ENCODE measurements around the gene PDE4D. TPM values are rescaled to one million over a fixed set of nuclear protein-coding genes. Genes with fewer than 3 reads are reported as not detected.

The PDE4D gene
- total RNA-seq, 1 donor from 2014 or later, result 7.6 TPM

DNA sequence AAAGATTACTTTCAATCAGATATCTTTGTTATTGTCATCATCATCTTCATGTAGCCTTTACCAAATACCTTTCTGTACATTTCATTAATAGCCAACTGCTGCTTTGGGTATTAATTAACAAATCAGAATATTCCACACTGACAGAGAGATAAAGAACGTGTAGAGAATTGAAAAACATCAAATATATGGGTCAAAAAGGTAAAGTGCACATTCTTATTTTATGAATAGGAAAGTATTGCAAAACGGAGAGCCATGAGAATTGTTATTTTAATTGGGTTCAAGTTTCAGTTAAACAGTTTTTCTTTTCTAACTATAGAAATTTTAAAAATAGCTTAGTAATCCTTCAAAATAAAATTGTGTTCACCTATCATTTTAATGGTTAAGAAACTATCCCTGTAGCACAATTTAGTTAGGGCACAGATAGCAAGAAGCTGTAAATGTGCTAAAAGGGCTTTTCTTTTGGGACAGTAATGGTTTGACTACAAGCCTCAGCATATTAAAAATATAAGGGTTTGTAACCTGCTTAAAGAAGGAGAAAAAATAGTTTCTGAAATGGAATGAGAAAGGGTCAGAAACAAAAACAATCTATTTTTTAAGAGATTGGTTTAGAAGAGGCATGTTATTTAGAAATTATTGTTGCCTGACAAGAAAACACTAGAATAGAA, 62.9 kb downstream of the PDE4D start:
- H3K4me1 Mint-ChIP-seq (ENCODE audit: low read depth), result peaks cover 15% of the 10 kb centered on the region
- TF ChIP-seq, protein P1, sequence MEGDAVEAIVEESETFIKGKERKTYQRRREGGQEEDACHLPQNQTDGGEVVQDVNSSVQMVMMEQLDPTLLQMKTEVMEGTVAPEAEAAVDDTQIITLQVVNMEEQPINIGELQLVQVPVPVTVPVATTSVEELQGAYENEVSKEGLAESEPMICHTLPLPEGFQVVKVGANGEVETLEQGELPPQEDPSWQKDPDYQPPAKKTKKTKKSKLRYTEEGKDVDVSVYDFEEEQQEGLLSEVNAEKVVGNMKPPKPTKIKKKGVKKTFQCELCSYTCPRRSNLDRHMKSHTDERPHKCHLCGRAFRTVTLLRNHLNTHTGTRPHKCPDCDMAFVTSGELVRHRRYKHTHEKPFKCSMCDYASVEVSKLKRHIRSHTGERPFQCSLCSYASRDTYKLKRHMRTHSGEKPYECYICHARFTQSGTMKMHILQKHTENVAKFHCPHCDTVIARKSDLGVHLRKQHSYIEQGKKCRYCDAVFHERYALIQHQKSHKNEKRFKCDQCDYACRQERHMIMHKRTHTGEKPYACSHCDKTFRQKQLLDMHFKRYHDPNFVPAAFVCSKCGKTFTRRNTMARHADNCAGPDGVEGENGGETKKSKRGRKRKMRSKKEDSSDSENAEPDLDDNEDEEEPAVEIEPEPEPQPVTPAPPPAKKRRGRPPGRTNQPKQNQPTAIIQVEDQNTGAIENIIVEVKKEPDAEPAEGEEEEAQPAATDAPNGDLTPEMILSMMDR (IDR thresholded peaks at IDR 0.05; ENCODE audit: unreplicated experiment), result no peak
- no peaks in the 10 kb centered on the region for H3K27me3 Mint-ChIP-seq
- no peak for DNase-seq (ENCODE audit: low spot score, unreplicated experiment)
- no peak overlapping the region for H3K4me3 Mint-ChIP-seq (ENCODE audit: low read depth)
- H3K36me3 Mint-ChIP-seq (ENCODE audit: insufficient read depth), result no peaks in the 10 kb centered on the region
- no peaks in the 10 kb centered on the region for H3K9me3 Mint-ChIP-seq (ENCODE audit: low read depth)
- H3K27ac Mint-ChIP-seq, result no peak overlapping the region

DNA sequence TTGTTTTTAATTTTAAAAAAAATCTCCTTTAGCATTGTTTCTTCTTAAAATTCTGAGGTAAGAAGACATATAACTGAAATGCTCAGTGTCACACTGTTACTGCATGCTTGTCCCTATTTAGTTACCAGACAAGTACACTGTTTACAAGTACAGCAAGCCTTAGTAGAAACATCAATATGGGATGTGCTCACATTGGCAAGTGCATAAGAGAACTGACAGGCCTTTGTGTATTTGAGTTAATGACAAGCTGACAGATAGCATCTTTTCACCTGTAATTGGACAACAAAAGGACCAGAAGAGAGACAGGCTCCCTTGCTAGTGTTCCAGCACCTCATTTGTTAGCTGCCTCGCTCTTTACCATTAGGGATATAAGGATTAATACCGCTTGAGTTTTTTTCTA, 63.6 kb downstream of the PDE4D start:
- Mint-ChIP-seq H3K36me3 (ENCODE audit: insufficient read depth) (no peaks in the 10 kb centered on the region), H3K27me3 (no peaks in the 10 kb centered on the region), H3K4me1 (ENCODE audit: low read depth) (peaks cover 15% of the 10 kb centered on the region), H3K9me3 (ENCODE audit: low read depth) (no peaks in the 10 kb centered on the region), H3K4me3 (ENCODE audit: low read depth) (no peak overlapping the region), H3K27ac (no peak overlapping the region)
- DNase-seq (ENCODE audit: low spot score, unreplicated experiment), result no peak
- TF ChIP-seq, protein P1 (IDR thresholded peaks at IDR 0.05; ENCODE audit: unreplicated experiment), result no peak

DNA sequence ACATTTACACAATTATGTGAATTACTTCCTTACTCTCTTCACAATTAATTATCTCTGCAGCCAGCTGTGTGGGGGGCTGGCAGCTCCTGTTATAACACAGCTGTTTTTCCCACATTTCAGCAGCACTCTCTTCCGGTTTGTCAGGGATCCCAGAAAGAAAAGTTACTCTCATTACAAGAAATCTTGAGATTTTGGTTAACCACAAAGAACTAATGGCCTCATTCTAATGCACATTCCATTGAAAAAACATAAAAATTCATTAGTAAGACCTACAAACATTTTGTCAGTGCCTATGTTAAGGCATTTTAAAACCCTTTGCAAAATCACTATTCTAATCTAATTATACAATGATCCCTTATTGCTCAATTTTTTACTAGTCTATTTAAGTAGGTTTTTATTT, 64.1 kb downstream of the PDE4D start:
- TF ChIP-seq, protein P1 (IDR thresholded peaks at IDR 0.05; ENCODE audit: unreplicated experiment), result no peak

DNA sequence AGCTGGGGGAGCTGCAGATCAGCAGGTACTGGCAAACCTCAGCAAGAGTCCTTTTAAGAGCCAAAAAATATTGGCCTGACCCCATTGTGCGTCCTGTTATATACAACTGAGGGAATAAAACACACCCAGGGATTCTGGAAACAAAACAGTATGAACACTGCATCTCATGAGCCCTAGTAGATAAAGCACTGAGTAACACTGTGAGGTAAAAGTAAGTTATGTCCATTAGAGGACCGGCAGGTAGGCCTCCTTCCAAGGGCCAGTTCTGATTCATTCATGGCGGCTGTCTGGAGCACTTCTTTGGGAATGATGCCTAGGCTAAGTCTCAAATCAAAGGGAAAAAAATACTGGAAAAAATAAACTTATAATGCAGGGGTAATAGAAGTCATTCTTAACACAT, 64.9 kb downstream of the PDE4D start:
- H3K36me3 Mint-ChIP-seq (ENCODE audit: insufficient read depth), result no peaks in the 10 kb centered on the region
- peaks cover 15% of the 10 kb centered on the region for H3K4me1 Mint-ChIP-seq (ENCODE audit: low read depth)
- TF ChIP-seq, protein P1 (IDR thresholded peaks at IDR 0.05; ENCODE audit: unreplicated experiment), result no peak

More for the DNA sequence above, 64.1 kb downstream of the PDE4D start:
- Mint-ChIP-seq H3K4me3 (ENCODE audit: low read depth) (no peak overlapping the region), H3K27me3 (peaks cover 2% of the 10 kb centered on the region), H3K9me3 (ENCODE audit: low read depth) (no peaks in the 10 kb centered on the region), H3K4me1 (ENCODE audit: low read depth) (peaks cover 15% of the 10 kb centered on the region), H3K27ac (no peak overlapping the region), H3K36me3 (ENCODE audit: insufficient read depth) (no peaks in the 10 kb centered on the region)
- no peak for DNase-seq (ENCODE audit: low spot score, unreplicated experiment)

DNA sequence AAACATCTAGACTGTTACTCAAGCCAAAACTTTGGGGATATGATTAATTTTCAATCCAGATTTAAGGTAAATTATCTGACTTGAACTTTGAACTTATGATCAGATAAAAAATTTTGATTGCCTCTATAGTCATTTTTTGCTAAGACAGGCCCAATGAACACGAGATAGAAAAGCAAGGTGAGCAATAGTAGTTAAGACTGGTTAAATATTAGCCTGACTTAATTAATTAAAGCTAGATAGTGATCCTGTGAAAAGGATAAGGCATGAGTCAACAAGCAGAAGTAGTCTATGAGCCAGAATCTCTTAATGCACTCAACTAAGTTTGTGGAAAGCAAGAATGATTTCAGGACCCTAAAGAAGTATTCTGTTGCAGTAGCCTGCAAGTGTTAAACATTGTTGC, 66.5 kb downstream of the PDE4D start:
- Mint-ChIP-seq H3K27me3 (peaks cover 11% of the 10 kb centered on the region), H3K36me3 (ENCODE audit: insufficient read depth) (no peaks in the 10 kb centered on the region), H3K4me1 (ENCODE audit: low read depth) (peaks cover 12% of the 10 kb centered on the region), H3K4me3 (ENCODE audit: low read depth) (no peak overlapping the region), H3K9me3 (ENCODE audit: low read depth) (no peaks in the 10 kb centered on the region), H3K27ac (no peak overlapping the region)
- TF ChIP-seq, protein P1 (IDR thresholded peaks at IDR 0.05; ENCODE audit: unreplicated experiment), result no peak
- DNase-seq (ENCODE audit: low spot score, unreplicated experiment), result no peak

More for the DNA sequence above, 64.9 kb downstream of the PDE4D start:
- H3K27me3 Mint-ChIP-seq, result peaks cover 5% of the 10 kb centered on the region
- no peak for DNase-seq (ENCODE audit: low spot score, unreplicated experiment)
- no peak overlapping the region for H3K27ac Mint-ChIP-seq
- H3K4me3 Mint-ChIP-seq (ENCODE audit: low read depth), result no peak overlapping the region
- no peaks in the 10 kb centered on the region for H3K9me3 Mint-ChIP-seq (ENCODE audit: low read depth)

Data from progenitor cell of endocrine pancreas (in vitro differentiated cells).